NCI-H2196 treated with DMSO at 0.1 percent for 48 hours (cell line): ENCODE data around the gene NCAPG2.

Experiments used
- DNase-seq: peaks from one replicate; lab custom pipeline; 2025; ENCODE audit not compliant: unreplicated experiment; lab: John Stamatoyannopoulos, UW

The NCAPG2 gene

GRCh38 chr7:158704524-158705233 is at the start of gene NCAPG2:
NCAPG2 (minus strand) TSS chr7:158704804; CDS start chr7:158701899, 2,905 bp downstream.
- DNase-seq, result peak; percentile 79

GRCh38 chr7:158753900-158754299 is 49.3 kb upstream of the NCAPG2 start:
- no peak for DNase-seq

DNA sequence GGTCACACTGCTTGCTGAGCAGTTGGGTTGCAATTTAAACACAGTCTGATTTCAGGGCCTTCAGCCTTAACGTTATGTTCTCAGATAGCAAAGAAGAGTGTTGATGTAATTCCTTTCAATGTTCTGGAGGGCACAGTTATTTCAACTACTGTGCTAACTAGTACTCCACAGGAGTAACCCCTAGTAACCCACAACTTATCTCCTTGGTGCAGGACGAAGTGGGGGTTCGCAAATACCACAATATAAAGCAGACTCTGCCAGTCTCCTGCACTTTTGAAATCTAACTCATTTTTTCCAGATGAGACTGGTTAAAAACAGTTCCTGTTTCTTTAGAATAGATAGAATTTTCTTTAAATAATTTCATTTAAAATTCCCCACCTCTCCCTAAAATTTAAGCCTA is 47.1 kb upstream of the NCAPG2 start:
- no peak for DNase-seq

DNA sequence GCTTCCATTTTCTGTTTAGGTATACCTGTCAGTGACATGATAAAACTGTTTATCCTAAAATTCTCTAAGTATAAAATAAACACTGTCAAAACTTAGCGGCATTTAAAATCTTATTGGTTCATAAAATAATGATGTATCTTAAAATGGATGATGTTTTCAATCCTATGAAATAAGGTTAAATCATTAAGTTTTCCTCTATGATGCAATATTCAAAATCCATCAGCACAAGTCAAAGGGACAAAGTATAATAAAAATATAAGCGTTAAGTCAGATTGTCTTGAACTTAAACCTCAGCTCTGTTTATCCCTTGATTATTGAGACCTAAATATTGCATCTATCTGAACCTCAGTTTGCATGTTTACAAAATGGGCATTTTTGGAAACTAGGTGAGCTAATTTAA is 46.6 kb upstream of the NCAPG2 start:
- DNase-seq, result no peak

DNA sequence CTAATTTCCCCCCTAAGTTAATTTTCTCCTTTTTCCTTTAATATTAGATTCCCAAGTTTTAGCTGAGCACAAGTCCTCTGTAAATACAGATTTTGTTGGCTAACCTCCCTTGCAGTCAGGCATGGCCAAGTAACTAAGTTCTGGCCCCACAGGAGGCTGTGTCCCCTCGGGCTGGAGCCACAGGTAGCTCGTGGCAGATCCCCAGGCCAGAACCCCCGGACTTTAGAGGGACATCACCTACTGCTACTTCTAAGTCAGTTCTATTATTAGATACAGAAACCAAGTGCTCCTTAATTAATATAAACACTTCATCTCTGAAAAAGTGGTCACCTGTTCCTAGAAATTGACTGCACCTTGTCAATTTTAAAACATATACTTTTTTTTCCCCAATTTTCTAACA is 46.1 kb upstream of the NCAPG2 start:
- DNase-seq, result no peak

GRCh38 chr7:158749396-158749795 is 44.8 kb upstream of the NCAPG2 start:
- DNase-seq, result no peak

DNA sequence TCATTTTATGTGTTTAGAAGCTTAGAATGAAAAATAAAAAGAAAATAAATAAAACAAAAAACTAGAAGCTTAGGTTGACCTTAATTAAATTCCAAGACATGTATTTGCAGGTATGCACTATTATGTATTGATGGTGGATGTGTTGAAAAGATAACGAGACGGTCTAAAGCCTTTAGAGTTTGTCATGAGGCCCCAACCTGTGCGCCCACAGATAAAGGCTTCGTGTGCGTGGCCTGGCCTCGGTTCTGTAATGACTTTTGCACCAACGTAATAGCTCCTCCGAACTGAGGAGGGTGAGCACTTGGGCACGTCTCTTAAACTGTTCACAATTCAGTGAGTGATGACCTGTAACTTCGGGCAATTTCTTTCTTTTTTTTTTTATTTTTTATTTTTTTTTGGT is 43.7 kb upstream of the NCAPG2 start:
- no peak for DNase-seq

GRCh38 chr7:158747408-158747807 is 42.8 kb upstream of the NCAPG2 start:
- no peak for DNase-seq

DNA sequence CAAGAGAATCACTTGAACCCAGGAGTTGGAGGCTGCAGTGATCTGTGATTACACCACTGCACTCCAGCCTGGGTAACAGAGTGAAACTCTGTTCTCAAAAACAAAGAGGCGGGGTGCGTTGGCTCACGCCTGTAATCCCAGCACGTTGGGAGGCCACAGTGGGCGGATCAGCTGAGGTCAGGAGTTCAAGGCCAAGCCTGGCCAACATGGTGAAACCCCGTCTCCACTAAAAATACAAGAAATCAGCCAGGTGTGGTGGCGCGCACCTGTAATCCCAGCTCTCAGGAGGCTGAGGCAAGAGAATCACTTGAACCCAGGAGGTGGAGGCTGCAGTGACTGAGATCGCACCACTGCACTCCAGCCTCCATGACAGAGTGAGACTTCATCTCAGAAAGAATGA is 42.4 kb upstream of the NCAPG2 start:
- DNase-seq, result no peak

DNA sequence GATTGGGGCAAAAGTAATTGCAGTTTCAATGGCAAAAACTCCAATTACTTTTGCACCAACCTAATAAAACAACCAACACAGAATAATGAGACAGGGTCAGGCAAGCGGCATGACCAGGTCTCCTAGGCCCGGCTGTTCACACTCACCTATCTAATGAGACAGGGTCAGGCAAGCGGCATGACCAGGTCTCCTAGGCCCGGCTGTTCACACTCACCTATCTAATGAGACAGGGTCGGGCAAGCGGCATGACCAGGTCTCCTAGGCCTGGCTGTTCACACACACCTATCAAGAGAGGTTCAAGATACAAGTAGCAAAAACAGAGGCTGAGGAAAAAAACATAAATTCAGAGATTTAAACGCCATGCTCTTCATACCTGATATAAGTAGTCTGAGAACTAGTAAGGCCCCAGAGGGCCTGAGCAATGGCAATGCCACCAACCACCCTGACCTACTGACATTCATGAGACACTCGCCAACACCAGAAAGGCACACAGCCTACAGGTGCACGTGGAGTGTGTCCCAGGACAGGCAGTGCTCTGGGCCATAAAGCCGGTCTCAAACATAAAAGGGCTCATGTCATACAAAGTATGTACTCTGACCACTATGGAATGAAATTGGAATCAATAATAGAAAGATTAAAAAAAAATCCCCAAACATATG is 40.6 kb upstream of the NCAPG2 start:
- no peak for DNase-seq

GRCh38 chr7:158744070-158744469 is 39.5 kb upstream of the NCAPG2 start:
- DNase-seq, result no peak

DNA sequence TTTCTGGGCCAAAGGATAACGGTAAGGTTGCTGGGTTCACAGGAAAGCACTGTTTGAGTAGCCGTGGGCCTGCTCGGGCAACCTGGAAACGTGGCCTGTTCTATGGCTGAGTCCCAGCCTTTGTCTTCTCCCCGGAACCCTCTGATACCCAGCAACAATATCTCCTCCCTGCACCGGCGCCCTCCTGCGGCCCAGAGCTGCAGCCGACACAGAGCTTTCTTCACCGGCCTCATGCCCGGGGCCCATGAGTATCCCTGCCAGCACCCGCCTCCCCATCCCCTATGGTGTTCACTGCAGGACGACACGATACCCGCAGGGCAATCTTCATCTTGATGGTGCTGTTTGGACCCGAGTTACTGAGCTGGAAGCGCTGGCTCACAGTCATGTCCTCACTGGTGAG is 38.6 kb upstream of the NCAPG2 start:
- DNase-seq, result no peak

GRCh38 chr7:158742065-158742821 is 37.6 kb upstream of the NCAPG2 start:
- DNase-seq, result no peak

DNA sequence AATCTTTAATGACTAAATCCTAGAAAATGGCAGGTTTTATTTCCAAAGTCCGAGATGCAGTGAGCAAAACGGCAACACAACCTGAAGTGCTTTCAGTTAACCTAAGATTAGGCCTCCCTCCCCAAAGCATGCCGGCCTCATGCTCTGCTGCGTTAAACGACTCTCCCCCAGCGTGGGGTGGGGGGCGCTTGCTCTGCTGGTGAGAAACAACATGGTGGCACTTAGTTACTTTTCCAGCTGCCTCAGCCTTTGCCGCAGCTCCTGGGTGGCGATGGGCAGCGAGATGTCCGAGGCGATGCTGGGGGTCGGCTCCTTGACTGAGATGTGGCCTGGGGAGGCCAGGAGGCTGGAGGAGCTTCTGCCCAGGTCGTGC is 36.7 kb upstream of the NCAPG2 start:
- no peak for DNase-seq

GRCh38 chr7:158740657-158741293 is 36.2 kb upstream of the NCAPG2 start:
- DNase-seq, result no peak

DNA sequence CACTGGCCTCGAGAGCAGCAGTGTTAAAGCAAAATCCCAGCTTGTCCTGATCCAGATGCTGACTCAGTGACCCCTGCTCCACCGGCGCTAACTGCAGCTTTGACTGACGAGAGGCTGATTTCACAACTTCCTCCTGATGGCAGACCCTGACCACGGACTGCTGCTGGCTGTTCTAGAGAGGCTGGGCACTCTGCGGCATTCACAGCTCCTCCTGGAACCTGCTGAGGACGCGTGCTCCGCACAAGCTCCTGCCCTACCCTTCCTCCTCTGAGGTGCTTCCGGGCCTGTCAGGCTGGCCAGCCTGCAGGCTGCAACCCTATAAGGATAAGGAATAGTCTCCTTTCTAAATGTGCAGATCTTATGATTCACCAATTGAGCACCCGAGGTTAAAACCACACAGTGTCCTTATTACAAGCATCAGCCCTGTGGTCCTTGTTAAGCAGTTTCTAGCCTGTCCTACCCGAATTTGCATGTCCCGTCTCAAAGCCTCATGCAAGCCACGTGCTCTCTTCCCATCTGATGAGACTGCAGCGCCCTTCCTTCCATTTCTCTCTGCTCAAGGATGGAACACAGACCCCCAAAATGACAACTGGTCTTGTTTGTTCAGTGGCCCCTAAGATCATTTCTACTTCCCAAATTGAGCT is 35.5 kb upstream of the NCAPG2 start:
- DNase-seq, result no peak

DNA sequence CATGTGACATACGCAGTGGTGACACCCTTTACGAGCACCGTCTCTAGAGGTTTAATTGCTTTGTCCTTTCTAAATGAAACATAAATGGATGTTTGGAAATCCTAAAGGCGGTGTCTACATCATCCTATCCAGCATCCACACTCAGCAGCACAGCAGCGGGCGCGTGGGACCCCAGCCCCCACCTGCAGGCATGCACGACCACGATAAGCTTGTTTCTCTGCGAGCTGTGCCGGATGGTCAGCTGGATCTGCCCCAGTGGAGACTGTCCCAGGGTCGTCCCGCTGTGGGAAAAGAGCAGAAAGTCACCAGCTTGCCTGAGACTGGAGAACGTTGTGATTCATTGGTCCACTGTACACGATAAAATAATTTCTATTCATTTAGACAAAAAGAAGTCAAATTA is 34.2 kb upstream of the NCAPG2 start:
- no peak for DNase-seq

DNA sequence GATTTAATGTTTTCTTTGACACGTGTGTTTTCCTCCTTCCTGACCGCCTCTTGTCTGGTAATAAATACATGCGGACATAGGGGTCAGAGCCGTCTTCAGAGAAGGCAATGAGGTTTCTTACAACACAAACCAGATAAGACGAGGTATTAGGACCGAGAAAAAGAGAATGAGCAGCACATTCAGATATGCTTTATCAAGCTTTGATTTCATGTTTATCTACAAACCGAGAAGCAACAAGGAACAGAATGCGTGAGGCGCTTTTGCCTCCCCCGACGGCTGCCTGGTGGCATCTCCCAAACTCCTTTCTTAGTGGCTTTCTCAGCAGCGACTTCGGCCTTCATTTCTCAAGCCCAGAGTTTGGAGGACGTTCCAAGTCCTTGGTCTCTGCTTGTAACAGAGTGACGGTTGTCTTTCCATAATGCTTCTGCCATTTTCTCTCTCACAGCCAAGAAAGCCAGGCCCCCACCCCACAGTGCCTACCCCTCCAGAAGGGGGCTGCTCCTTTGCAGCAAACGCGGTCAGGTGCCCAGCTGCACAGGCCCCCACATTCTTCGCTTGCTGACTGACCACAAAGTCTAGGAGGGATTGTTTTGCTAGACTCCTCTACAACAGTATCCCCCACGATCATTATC is 32.6 kb upstream of the NCAPG2 start:
- DNase-seq, result no peak

GRCh38 chr7:158735935-158736334 is 31.3 kb upstream of the NCAPG2 start:
- DNase-seq, result no peak

DNA sequence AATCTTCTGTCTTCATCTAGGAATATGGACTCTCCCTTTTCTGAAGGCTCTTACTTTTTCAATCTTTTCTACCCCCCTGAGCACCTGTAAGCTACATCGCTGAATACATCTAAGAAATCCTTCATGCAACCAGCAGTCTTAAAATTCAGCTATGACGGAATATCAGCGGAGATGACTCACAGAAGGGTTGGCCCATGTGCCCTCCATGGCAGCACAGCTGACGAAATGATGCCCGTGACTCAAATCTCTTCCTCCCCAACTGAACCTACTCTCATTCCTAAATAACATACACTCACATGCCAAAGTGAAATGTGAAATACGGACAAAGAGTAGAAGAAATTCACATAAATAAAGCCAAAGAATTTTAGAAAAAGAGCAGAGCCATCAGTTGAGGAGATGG is 30.3 kb upstream of the NCAPG2 start:
- no peak for DNase-seq
